H54 (cell line): ENCODE measurements around the gene CFAP61.
"Not testable (repeated sequence)": the region's sequence is repeated elsewhere in the genome, so short reads cannot be mapped to it uniquely, and the experiment has no call there.

Source experiments
- DNase-seq: peaks from one replicate; pipeline ENCODE4 v3.0.0; 2011; ENCODE audit warnings: low spot score, mixed read lengths; ENCODE audit not compliant: insufficient read length
- FAIRE-seq: peaks from 3 replicates; lab custom pipeline; 2011; peaks lifted over from hg19 to GRCh38; lab: Jason Lieb, UNC
- POLR2A ChIP-seq: IDR thresholded peaks from 2 replicates; pipeline ENCODE4 v1.6.1; 2011; ENCODE audit warnings: low read depth, mild to moderate bottlenecking, low read length

Gene CFAP61, protein sequence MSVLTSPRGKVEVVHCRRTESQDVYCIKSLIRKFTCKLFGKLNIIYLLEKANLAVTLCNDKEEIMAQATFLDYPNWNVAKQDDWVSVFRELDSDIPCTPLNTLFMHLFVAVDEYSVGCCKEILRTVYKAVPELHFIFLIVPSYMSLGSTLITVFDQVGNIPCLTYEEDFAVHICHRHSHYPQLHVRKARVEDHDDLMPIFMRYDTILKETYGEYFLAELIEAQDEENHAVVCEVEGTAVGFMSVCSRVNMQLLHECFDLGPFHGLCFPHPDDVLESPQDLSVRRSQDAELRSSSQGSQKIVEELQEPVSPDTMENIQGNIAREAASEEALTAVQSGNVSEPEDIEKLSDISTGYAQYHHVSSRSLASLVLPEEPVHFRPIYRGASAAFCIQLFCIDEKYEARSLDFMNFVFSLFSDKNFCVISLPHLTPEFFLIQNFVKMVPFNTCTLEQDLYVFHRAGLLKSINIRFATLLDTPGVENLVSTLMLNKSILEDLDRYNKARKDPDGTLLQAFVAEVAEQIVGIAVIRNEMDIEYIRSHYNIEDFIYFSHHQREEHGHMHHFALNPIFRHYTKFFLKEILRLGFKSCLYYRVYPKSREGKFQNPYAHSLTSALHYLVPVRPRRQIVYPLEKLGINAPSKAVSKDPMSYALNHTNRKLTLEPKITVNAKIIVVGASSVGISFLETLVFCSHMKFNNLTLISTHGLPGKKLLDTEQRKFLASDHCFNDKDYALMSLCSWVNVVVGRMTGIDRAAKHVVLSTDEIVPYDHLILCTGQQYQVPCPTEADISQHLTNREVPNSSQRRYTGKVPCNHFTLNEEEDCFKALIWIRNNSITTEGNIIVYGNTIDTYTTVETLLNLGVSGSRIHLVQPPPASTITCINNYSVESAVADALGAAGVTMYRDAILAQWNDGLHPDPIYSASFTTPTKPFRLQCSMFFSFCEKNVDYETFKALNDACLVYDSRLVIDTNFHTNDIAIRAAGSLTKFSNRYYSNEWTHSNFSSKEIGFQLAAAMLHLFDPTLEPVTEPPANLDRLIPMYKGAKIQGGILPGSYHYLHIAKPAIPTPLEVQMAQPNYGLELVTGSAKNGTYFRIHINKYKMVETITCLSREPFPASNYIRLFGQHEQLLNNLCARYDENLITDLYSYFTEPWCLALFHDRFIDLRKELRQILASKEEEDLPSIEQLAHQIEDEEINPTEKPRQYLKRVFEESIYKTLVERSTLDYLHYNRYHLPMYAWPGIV

GRCh38 chr20:20052074-20052970, at the start of gene CFAP61, which contains the start of gene CRNKL1:
TSS of gene CFAP61 (plus strand) at chr20:20052532. CDS start at chr20:20056654, 4,122 bp downstream.
TSS of gene CRNKL1 (minus strand) at chr20:20052466. CDS start at chr20:20052342, 124 bp downstream.
- TF ChIP-seq POLR2A, result 0 out of 2 replicates have a peak, but pooled peaks have one; percentile 7
- DNase-seq, result peak; percentile 85
- FAIRE-seq, result peak; percentile 93

DNA sequence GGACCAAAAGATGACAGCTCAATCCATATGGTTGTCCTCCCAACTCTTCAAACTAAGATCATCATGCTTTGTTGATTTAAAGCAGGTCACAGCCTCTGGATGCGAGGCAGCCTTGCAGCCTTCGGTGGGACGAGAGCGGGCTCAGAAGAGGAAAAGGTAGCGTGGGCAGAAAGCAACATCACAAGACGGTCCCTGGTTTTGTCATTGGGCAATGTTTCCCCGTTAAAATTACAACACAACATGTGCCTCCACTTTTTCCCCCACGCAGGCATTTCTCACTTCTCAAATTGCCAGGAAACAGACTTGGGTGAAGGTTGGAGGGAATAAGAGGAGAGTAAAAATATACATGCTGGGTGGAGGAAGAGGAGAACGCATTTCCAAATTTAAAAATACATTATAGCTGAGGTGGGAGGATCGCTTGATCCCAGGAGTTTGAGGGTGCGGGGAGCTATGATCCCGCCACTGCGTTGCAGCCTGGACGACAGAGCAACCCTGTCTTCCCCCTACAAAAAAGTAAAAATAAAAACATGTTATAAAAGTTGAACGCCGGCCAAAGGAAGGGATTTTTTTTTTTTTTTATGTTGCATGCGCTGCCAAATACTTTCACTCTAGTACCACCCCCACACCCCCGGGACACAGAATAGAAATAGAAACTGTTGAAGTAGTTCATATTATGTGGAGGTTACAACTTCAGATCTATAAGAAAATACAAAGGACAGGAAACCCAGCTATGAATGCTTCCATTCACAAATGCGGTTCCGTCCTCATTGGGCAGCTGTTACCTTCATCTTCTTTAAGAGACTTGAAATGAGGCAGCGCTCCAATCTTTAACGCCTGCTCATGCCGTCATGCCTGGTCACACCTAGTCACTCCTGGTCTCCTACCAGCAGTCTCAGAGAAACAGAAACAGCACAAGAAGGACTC, 49.0 kb upstream of the CFAP61 start:
- TF ChIP-seq POLR2A, result no peak
- no peak for FAIRE-seq
- DNase-seq, result no peak

DNA sequence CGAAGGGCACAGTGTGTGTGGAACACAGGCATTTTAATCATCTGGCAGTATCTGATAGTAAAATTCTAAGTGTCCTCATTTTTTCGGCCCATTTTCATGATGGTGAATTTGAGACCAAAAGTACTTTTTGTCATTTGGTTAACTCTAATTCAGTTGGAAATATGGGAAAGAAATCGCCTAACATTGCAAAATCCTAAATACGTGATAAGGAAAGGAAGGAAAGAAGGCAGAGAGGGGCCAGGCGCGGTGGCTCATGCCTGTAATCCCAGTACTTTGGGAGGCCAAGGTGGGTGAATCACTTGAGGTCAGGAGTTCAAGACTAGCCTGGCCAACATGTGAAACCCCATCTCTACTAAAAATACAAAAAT, 48.4 kb upstream of the CFAP61 start:
- not testable (repeated sequence) for DNase-seq, FAIRE-seq

GRCh38 chr20:20005342-20005741, 47.0 kb upstream of the CFAP61 start:
- DNase-seq (no peak), FAIRE-seq (no peak)
- TF ChIP-seq POLR2A, result no peak

GRCh38 chr20:20009784-20010253, 42.5 kb upstream of the CFAP61 start:
- TF ChIP-seq POLR2A, result no peak
- no peak for FAIRE-seq
- no peak for DNase-seq

- TF ChIP-seq POLR2A, result no peak
- no peak for DNase-seq
- FAIRE-seq, result no peak
These were observed 41.5 kb upstream of the CFAP61 start for GRCh38 chr20:20010639-20011500.

DNA sequence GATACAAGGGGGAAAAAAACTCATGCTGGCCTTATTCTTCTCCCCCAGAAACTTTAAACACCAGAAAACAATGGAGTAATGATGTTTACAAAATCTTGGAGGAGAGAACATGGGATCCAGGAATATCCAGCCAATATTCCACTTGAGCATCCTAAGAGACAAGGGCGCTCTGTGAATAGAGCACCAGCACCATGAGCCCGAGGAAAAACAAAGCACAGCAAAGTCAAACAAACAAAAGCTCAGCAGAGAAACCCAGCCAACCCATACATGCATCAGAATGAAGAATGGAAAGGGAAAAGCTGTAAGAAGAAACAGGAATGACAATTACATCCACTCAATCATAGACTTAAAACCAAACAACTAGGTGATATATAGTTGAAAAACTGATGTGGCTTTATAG, 39.8 kb upstream of the CFAP61 start:
- FAIRE-seq, result no peak
- DNase-seq, result no peak
- TF ChIP-seq POLR2A, result no peak

- DNase-seq, result no peak
- no peak for TF ChIP-seq POLR2A
- no peak for FAIRE-seq
These were observed 37.7 kb upstream of the CFAP61 start for GRCh38 chr20:20014659-20015058.

- peak; percentile 77; the same call in 1 of the 2 replicates for TF ChIP-seq POLR2A
- FAIRE-seq, result no peak
- peak; percentile 96 for DNase-seq
These were observed 35.1 kb upstream of the CFAP61 start, which contains the start of gene NAA20 for GRCh38 chr20:20017001-20017843. TSS of gene NAA20 (plus strand) at chr20:20017362. CDS start at chr20:20017397, 35 bp downstream.

GRCh38 chr20:20017844-20018185, 34.5 kb upstream of the CFAP61 start:
- no peak for TF ChIP-seq POLR2A
- FAIRE-seq, result no peak
- DNase-seq, result no peak
